ENCODE measurements around the gene SDR42E2.

- TF ChIP-seq CREB1 (IDR thresholded peaks at IDR 0.05) (no peak), KDM5A (IDR thresholded peaks at IDR 0.05; ENCODE audit: low read length) (no peak), CTCF (IDR thresholded peaks at IDR 0.05; ENCODE audit: control extremely low read depth in 1 of 3, insufficient read depth in 1 of 3, low read depth in 1 of 3, low read length in 3 of 3) (no peak)
These were observed 9.6 kb downstream of the SDR42E2 start for GRCh38 chr16:22171953-22172352.
